GM11168 (cell line): ENCODE measurements around the gene ZFTA.

Source experiments
- in situ Hi-C: fragments of 300-500 bp; cut with MboI; formaldehyde crosslinking; loops from one replicate; pipeline ENCODE4 v1.12.0; 2022; ENCODE audit warnings: low sequenced_read_pairs; ENCODE audit not compliant: unreplicated experiment

The ZFTA gene

GRCh38 chr11:63760487-63761079 is 8.0 kb downstream of the ZFTA start:
- in situ Hi-C loops = no loop called here

GRCh38 chr11:63756919-63757761 is 11.4 kb downstream of the ZFTA start:
- in situ Hi-C loops = no loop called here

- in situ Hi-C loops = no loop called here
Measured at GRCh38 chr11:63749624-63750023, 19.0 kb downstream of the ZFTA start.

- in situ Hi-C loops = no loop called here
Measured at GRCh38 chr11:63747011-63747410, 21.6 kb downstream of the ZFTA start.

GRCh38 chr11:63745304-63746170 is 23.0 kb downstream of the ZFTA start:
- in situ Hi-C loops = no loop called here

GRCh38 chr11:63738720-63739360 is 29.7 kb downstream of the ZFTA start:
- in situ Hi-C loops = no loop called here

GRCh38 chr11:63737718-63738117 is 30.9 kb downstream of the ZFTA start:
- in situ Hi-C loops = no loop called here

GRCh38 chr11:63736864-63737263 is 31.7 kb downstream of the ZFTA start:
- in situ Hi-C loops = no loop called here

- in situ Hi-C loops = no loop called here
Measured at GRCh38 chr11:63729326-63729725, 39.2 kb downstream of the ZFTA start.

- in situ Hi-C loops = no loop called here
Measured at GRCh38 chr11:63720611-63721010, 48.0 kb downstream of the ZFTA start.

GRCh38 chr11:63719987-63720386 is 48.6 kb downstream of the ZFTA start:
- in situ Hi-C loops = no loop called here

GRCh38 chr11:63719001-63719400 is 49.6 kb downstream of the ZFTA start:
- in situ Hi-C loops = no loop called here
